HCT116 (cell line): ENCODE data around the gene DOK1. TPM values are rescaled to one million over a fixed set of nuclear protein-coding genes. Genes with fewer than 3 reads are reported as not detected.
A peak's percentile ranks its signal among the peaks of the same experiment; 100 is the strongest.

Experiments
- ATAC-seq: fragments of 200-7000 bp; cut with Tn5 transposase; 2 replicates; pipeline ENCODE4 v1.9.1; 2020; ENCODE audit warnings: mild to moderate bottlenecking, moderate library complexity
- BruUV-seq: library from RNA; stranded (reverse); fragments of 400-500 nt; replicated peaks from 2 replicates; lab custom pipeline; 2021; lab: Mats Ljungman, UMichigan
- CTCF ChIA-PET: fragments of 300-600 bp; sonication (Branson Sonifier 250); formaldehyde crosslinking; loops from one replicate; lab custom pipeline; 2021; ENCODE audit warnings: antibody characterized with exemption; lab: Charles Lee
- POLR2A ChIA-PET: fragments of 300-600, 350-600 bp; sonication (Branson Sonifier 250); formaldehyde crosslinking; loops from one replicate; lab custom pipeline; 2021; ENCODE audit warnings: antibody characterized with exemption; lab: Charles Lee
- RAD21 ChIA-PET, 2 experiments: fragments of 300-600 bp; sonication (Branson Sonifier 250); formaldehyde crosslinking; loops; one replicate each; lab custom pipeline; 2023; ENCODE audit warnings: low total read pairs in 2 of 2; ENCODE audit not compliant: uncharacterized antibody in 2 of 2, unreplicated experiment in 2 of 2, low non-redundant PET in 1 of 2; lab: Charles Lee
- DNase-seq: peaks from one replicate; pipeline ENCODE4 v3.0.0-alpha.2; 2010; ENCODE audit warnings: low read depth, low spot score
- H2AFZ ChIP-seq: fragments of 200-600 bp; shearing (Covaris generic), sonication (generic); 2 replicates; pipeline ENCODE4 v1.6.1; 2017; ENCODE audit warnings: low read depth, mixed run types, mixed read lengths, antibody characterized with exemption, low read length; ENCODE audit not compliant: poor library complexity, severe bottlenecking
- H3K27ac ChIP-seq: 2 replicates; pipeline ENCODE4 v1.5.1; 2012; ENCODE audit warnings: low read depth, low read length
- H3K27me3 ChIP-seq: fragments of 200-600 bp; sonication (generic); 2 replicates; pipeline ENCODE4 v1.6.1; 2016; ENCODE audit warnings: mixed run types, low read length, mixed read lengths; ENCODE audit not compliant: insufficient read depth
- H3K36me3 ChIP-seq, 2 experiments: fragments of 200-500 bp in 1 of 2; fragments of 200-600 bp in 1 of 2; sonication (Bioruptor generic) in 1 of 2; sonication (generic) in 1 of 2; 2 replicates each; pipeline versions ENCODE4 v1.5.1 to v1.6.1; 2014 to 2016; ENCODE audit warnings: low read length in 2 of 2, inconsistent platforms in 1 of 2, mixed read lengths in 1 of 2, mixed run types in 1 of 2; ENCODE audit not compliant: insufficient read depth in 2 of 2, control insufficient read depth in 1 of 2
- H3K4me1 ChIP-seq, 2 experiments: fragments of 200-600 bp in 1 of 2; sonication (generic) in 1 of 2; 2 replicates each; pipeline versions ENCODE4 v1.5.1 to v1.6.1; 2012 to 2017; ENCODE audit warnings: low read length in 2 of 2, inconsistent platforms in 1 of 2, mild to moderate bottlenecking in 1 of 2, mixed read lengths in 1 of 2, mixed run types in 1 of 2, moderate library complexity in 1 of 2; ENCODE audit not compliant: insufficient read depth in 2 of 2, control insufficient read depth in 1 of 2
- H3K4me2 ChIP-seq: fragments of 200-600 bp; sonication (generic); 2 replicates; pipeline ENCODE4 v1.6.1; 2017; ENCODE audit warnings: mixed run types, low read length, mixed read lengths
- H3K4me3 ChIP-seq, 2 experiments: fragments of 200-600 bp in 1 of 2; sonication (generic) in 1 of 2; replicated peaks in 1 of 2; 2 replicates each; pipeline ENCODE4 v1.5.1; 2011 to 2016; ENCODE audit warnings: low read length in 2 of 2, control low read depth in 1 of 2, low read depth in 1 of 2, mild to moderate bottlenecking in 1 of 2, mixed read lengths in 1 of 2, mixed run types in 1 of 2
- H3K79me2 ChIP-seq: fragments of 200-600 bp; sonication (generic); 2 replicates; pipeline ENCODE4 v1.6.1; 2017; ENCODE audit warnings: mild to moderate bottlenecking, mixed run types, low read length, moderate library complexity, mixed read lengths; ENCODE audit not compliant: insufficient read depth
- H3K9ac ChIP-seq: fragments of 200-600 bp; sonication (generic); 2 replicates; pipeline ENCODE4 v1.6.1; 2016; ENCODE audit warnings: low read length, mixed read lengths
- H3K9me2 ChIP-seq: fragments of 200-600 bp; sonication (generic), shearing (Covaris generic); 2 replicates; pipeline ENCODE4 v1.6.1; 2017; ENCODE audit warnings: mixed run types, mild to moderate bottlenecking, moderate library complexity; ENCODE audit not compliant: insufficient read depth
- H3K9me3 ChIP-seq, 2 experiments: fragments of 200-500 bp in 1 of 2; fragments of 200-600 bp in 1 of 2; sonication (Bioruptor generic) in 1 of 2; sonication (generic) in 1 of 2; 2 replicates each; pipeline ENCODE4 v1.6.1; 2014 to 2017; ENCODE audit warnings: low read length in 2 of 2, mixed read lengths in 2 of 2, inconsistent platforms in 1 of 2, low read depth in 1 of 2, mild to moderate bottlenecking in 1 of 2, mixed run types in 1 of 2, moderate library complexity in 1 of 2; ENCODE audit not compliant: control insufficient read depth in 1 of 2, insufficient read depth in 1 of 2
- H4K20me1 ChIP-seq: fragments of 200-600 bp; sonication (generic), shearing (Covaris generic); 2 replicates; pipeline ENCODE4 v1.6.1; 2017; ENCODE audit warnings: mixed run types, mild to moderate bottlenecking, moderate library complexity; ENCODE audit not compliant: insufficient read depth
- ELF1 ChIP-seq: IDR thresholded peaks from 2 replicates; pipeline ENCODE4 v1.6.1; 2012; ENCODE audit warnings: low read depth, borderline replicate concordance
- EZH2phosphoT487 ChIP-seq: fragments of 200-600 bp; IDR thresholded peaks from 2 replicates; pipeline ENCODE4 v1.6.1; 2018; ENCODE audit warnings: antibody characterized with exemption, borderline replicate concordance
- POLR2A ChIP-seq: IDR thresholded peaks from 2 replicates; pipeline ENCODE4 v1.7.0; 2011; ENCODE audit warnings: borderline replicate concordance; ENCODE audit not compliant: insufficient read depth, insufficient read length; ENCODE audit errors: extremely low read depth
- REST ChIP-seq: IDR thresholded peaks from 2 replicates; pipeline ENCODE4 v1.6.1; 2012; ENCODE audit warnings: low read depth
- SIN3A ChIP-seq: IDR thresholded peaks from 2 replicates; pipeline ENCODE4 v1.6.1; 2012; ENCODE audit warnings: low read depth
- ZFX ChIP-seq: fragments of 450-650 bp; IDR thresholded peaks from 2 replicates; pipeline ENCODE4 v1.6.1; 2017
- intact Hi-C: fragments of 100-400 bp; cut with micrococcal nuclease; formaldehyde crosslinking; loops from 2 replicates; pipeline ENCODE4 v1.10.0; 2022
- total RNA-seq: library from RNA; stranded (reverse); gene quantifications from one replicate; pipeline ENCODE4 v1.2.1, GENCODE V29; 2021; ENCODE audit not compliant: unreplicated experiment

The DOK1 gene
- total RNA-seq, 1 experiment from 2014 or later, result 18.8 TPM

- TF ChIP-seq REST (no peak), ELF1 (no peak), EZH2phosphoT487 (no peak), POLR2A (peak; percentile 46)
Measured at GRCh38 chr2:74507145-74507925, 47.2 kb upstream of the DOK1 start, which contains the start of gene PCGF1 (continued).

- DNase-seq (no peak), ATAC-seq (peak; percentile 48)
- no peaks in the 10 kb centered on the region for H3K27me3 ChIP-seq
- TSS peak; percentile 74 for BruUV-seq
- H4K20me1 ChIP-seq, result no peaks in the 10 kb centered on the region
- H3K27ac ChIP-seq, result peak overlapping the region; percentile 91
- H3K36me3 ChIP-seq, result peaks cover 3 to 16% of the 10 kb centered on the region in 2 experiments; a peak in 2 of 4 replicates
- TF ChIP-seq SIN3A (no peak), ZFX (peak; percentile 58; the same call in 1 of the 2 replicates)
- H3K9ac ChIP-seq, result peak overlapping the region; percentile 85
- no peaks in the 10 kb centered on the region for H3K9me3 ChIP-seq
- H3K79me2 ChIP-seq, result peaks cover 22% of the 10 kb centered on the region
- H3K4me3 ChIP-seq, result peak overlapping the region; percentile 85 to 93
- H3K4me1 ChIP-seq, result peaks cover 22 to 41% of the 10 kb centered on the region in 2 experiments
- RAD21 ChIA-PET, result no interaction called here
- no peak overlapping the region for H2AFZ ChIP-seq
- CTCF ChIA-PET, result no interaction called here
- H3K9me2 ChIP-seq, result no peaks in the 10 kb centered on the region
- intact Hi-C loops, result no loop called here
- H3K4me2 ChIP-seq, result peak overlapping the region; percentile 99
- POLR2A ChIA-PET, result interaction anchor here (0.9 to 1.8 kb wide), 3 partner anchors 18 to 50 kb away, joined by 3 to 7 read pairs (median 3); partner anchors contain the start of genes AUP1, DQX1, HTRA2 and WBP1
Measured at GRCh38 chr2:74507926-74508520, 46.5 kb upstream of the DOK1 start.
